NCI-H82 (cell line): ENCODE data around the gene AMN1.
"Not testable (repeated sequence)": the region's sequence is repeated elsewhere in the genome, so short reads cannot be mapped to it uniquely, and the experiment has no call there.

Experiments
- DNase-seq: peaks from one replicate; lab custom pipeline; 2025; lab: John Stamatoyannopoulos, UW

Gene AMN1

GRCh38 chr12:31728917-31729640 lies at the start of gene AMN1:
Gene AMN1, minus strand, starts transcription at chr12:31729021. Its CDS starts 13 bp downstream, at chr12:31729008.
- peak; percentile 100 for DNase-seq

DNA sequence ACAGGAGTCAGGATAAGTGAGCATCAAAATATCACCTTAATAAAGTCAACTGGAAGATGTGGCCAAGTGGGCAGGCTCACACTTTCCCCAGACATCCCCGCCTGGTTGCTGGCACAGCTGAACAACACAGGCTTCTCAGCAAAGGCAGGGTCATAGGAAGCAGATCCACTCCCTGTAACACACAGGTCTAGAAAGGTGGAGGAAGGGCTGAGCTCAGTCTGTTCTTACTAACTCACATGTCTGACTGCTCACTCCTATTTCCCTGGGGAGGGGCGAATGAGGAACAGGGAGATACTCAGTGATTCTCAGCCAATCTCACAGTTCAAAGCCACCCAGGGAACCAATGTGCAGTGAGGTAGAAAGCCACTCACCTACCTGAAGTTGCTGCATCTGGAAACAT lies 45.0 kb upstream of the AMN1 start:
- peak; percentile 10 for DNase-seq

GRCh38 chr12:31773223-31773750 lies 44.5 kb upstream of the AMN1 start:
- no peak for DNase-seq

- no peak for DNase-seq
Measured at GRCh38 chr12:31772685-31773222, 43.9 kb upstream of the AMN1 start.

- DNase-seq: no peak
Measured at GRCh38 chr12:31772186-31772585, 43.4 kb upstream of the AMN1 start.

GRCh38 chr12:31768046-31768445 lies 39.2 kb upstream of the AMN1 start:
- DNase-seq: peak; percentile 22

- no peak for DNase-seq
Measured at GRCh38 chr12:31765931-31766330, 37.1 kb upstream of the AMN1 start.

GRCh38 chr12:31759632-31760459 lies 31.0 kb upstream of the AMN1 start:
- DNase-seq: no peak

- DNase-seq: not testable (repeated sequence)
Measured at GRCh38 chr12:31758297-31758696, 29.5 kb upstream of the AMN1 start.

GRCh38 chr12:31756977-31757420 lies 28.2 kb upstream of the AMN1 start:
- no peak for DNase-seq

GRCh38 chr12:31752450-31752849 lies 23.6 kb upstream of the AMN1 start:
- no peak for DNase-seq

DNA sequence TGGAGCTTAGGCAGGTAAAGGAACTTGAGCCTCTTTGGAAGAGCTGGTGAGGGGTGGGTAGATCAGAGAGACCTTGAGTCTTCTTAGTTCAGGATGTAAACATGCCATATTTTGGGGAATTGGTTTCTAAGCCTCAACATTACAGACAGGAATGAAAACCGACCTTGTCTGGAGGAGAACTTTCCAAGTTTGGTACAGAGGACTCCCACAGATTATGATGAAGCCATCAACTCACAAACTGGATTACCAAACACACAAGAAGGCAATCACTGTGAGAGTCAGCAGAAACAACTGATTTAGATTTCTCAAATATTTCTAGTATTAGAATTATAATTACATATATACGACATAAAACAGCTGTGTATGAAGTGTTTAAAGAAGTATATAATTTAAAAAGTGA lies 22.3 kb upstream of the AMN1 start:
- no peak for DNase-seq

- DNase-seq: no peak
Measured at GRCh38 chr12:31750747-31751039, 21.9 kb upstream of the AMN1 start.

DNA sequence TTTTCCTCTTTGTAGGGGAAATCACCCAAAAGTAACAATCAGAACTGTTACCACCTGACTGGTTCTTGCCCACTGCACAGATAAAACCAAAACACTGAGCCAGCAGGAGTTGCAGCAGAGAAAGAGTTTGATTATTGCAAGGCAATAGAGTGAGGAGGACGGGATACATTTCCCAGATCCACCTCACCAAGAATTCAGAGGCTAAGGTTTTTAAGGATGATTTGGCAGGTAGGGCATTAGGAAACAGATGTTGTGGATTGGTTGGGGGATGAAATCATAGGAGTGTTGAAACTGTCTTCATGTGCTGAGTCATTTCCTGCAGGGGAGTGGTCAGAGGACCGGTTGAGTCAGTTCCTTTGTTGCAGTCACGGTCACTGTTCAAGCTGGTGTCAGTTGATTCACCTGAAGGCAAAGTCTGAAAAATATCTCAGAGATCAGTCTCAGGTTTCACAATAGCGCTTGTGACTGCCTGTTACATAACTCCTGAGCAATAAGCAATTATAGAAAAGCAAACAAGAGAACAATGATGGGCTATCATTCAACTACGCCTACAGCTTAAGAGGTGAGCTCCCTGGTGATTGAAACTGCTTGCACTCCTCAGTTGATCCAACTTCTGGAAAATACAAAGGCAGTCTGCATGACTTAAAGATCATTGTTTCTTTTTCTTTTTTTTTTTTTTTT lies 20.3 kb upstream of the AMN1 start:
- no peak for DNase-seq

DNA sequence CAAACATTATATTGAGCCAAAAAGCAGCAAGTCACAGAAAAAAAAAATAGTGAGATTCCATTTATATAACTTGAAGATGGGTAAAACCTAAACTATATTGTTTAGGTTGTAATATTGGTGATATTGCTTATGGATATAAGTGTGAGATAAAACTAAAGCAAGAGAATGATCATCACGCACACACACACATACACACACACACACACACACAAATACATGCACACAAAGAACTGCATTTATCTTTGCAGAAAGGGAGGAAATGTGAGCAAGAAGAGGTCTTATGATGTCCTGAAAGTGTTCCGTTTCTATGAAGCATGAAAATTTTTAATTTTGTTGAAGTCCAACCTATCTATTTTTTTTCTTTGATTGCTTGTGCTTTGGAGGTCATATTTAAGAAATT lies 16.4 kb upstream of the AMN1 start:
- DNase-seq: no peak

DNA sequence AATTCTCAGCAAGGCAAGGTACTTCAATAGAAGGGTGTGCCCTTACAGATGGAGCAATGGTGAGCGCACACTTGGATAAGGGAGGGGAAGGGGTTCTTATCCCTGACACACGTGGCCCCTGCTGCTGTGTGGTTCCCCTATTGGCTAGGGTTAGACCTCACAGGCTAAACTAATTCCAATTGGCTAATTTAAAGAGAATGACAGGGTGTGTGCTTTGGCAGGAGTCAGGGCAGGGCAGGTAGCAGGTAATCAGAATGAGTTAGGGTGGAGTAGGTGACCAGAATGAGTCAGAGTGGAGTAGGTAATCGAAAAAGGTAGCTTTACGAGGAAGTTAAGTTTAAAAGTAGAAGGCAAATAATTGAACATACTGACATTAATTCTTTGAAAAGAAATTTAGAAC lies 15.5 kb upstream of the AMN1 start:
- not testable (repeated sequence) for DNase-seq

- no peak for DNase-seq
Measured at GRCh38 chr12:31742891-31743290, 14.1 kb upstream of the AMN1 start.

- DNase-seq: no peak
Measured at GRCh38 chr12:31740628-31741027, 11.8 kb upstream of the AMN1 start.

GRCh38 chr12:31737763-31738162 lies 8.9 kb upstream of the AMN1 start:
- no peak for DNase-seq

DNA sequence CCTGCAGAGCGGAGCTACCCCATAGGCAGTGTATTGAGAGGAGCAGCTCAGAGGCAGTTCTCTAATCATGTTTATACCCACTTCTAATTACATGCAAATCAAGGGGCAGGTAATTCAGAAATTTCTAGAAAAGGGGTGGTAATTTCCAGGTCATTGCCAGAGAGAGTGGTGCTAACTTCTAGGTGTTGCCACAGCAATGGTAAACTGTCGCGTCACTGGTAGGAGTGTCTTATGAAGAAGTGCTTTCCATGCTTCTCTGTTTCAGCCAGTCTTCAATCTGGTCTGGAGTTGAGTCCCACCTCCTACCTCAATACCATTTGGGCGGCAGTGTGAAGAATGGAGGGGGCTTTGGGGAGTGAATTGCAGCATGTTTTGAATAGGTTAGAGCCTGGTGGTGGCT lies 8.5 kb upstream of the AMN1 start:
- no peak for DNase-seq

DNA sequence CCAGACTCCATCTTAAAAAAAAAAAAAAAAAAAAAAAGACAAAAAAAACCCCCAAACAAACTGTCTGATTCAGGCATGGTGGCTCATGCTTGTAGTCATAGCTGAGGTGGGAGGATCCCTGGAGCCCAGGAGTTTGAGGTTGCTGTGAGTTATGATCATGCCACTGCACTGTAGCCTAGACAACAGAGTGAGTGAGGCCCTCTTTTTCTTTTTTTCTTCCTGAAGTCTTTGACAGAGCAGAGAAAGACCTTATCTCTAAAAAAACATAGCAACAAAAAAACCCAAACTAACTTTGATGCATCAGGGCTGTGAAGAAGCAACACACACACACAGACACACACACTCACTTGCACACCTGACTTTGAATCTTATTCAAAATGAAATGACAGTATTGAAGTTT lies 7.7 kb upstream of the AMN1 start:
- no peak for DNase-seq
